ENCODE data around the gene POLA2.
"Not testable (repeated sequence)": the region's sequence is repeated elsewhere in the genome, so short reads cannot be mapped to it uniquely, and the experiment has no call there.

The POLA2 gene

GRCh38 chr11:65261591-65262380 lies at the start of gene POLA2:
TSS of gene POLA2 (plus strand) at chr11:65261962. CDS start at chr11:65262293, 331 bp downstream.
- DNase-seq (ENCODE audit: low read depth): peak; percentile 93

GRCh38 chr11:65212226-65212801 lies 49.4 kb upstream of the POLA2 start:
- no peak for DNase-seq (ENCODE audit: low read depth)

GRCh38 chr11:65213322-65214211 lies 48.2 kb upstream of the POLA2 start:
- no peak for DNase-seq (ENCODE audit: low read depth)

- no peak for DNase-seq (ENCODE audit: low read depth)
Observed at GRCh38 chr11:65214212-65214845, 47.4 kb upstream of the POLA2 start.

- DNase-seq (ENCODE audit: low read depth): no peak
Observed at GRCh38 chr11:65215441-65216076, 46.2 kb upstream of the POLA2 start.

- DNase-seq (ENCODE audit: low read depth): no peak
Observed at GRCh38 chr11:65216830-65217229, 44.9 kb upstream of the POLA2 start.

- DNase-seq (ENCODE audit: low read depth): no peak
Observed at GRCh38 chr11:65217441-65218423, 44.0 kb upstream of the POLA2 start.

GRCh38 chr11:65218446-65218845 lies 43.3 kb upstream of the POLA2 start:
- DNase-seq (ENCODE audit: low read depth): no peak

- DNase-seq (ENCODE audit: low read depth): no peak
Observed at GRCh38 chr11:65219930-65220213, 41.9 kb upstream of the POLA2 start.

- DNase-seq (ENCODE audit: low read depth): no peak
Observed at GRCh38 chr11:65221026-65221425, 40.7 kb upstream of the POLA2 start.

GRCh38 chr11:65223011-65223410 lies 38.8 kb upstream of the POLA2 start:
- DNase-seq (ENCODE audit: low read depth): no peak

GRCh38 chr11:65224930-65225278 lies 36.9 kb upstream of the POLA2 start:
- DNase-seq (ENCODE audit: low read depth): no peak

- DNase-seq (ENCODE audit: low read depth): no peak
Observed at GRCh38 chr11:65225279-65226102, 36.3 kb upstream of the POLA2 start.

GRCh38 chr11:65226103-65226442 lies 35.7 kb upstream of the POLA2 start:
- DNase-seq (ENCODE audit: low read depth): no peak

GRCh38 chr11:65227879-65228278 lies 33.9 kb upstream of the POLA2 start:
- no peak for DNase-seq (ENCODE audit: low read depth)

- DNase-seq (ENCODE audit: low read depth): no peak
Observed at GRCh38 chr11:65236194-65237059, 25.3 kb upstream of the POLA2 start.

- not testable (repeated sequence) for DNase-seq (ENCODE audit: low read depth)
Observed at GRCh38 chr11:65238302-65238701, 23.5 kb upstream of the POLA2 start.

GRCh38 chr11:65241134-65241533 lies 20.6 kb upstream of the POLA2 start:
- no peak for DNase-seq (ENCODE audit: low read depth)

- DNase-seq (ENCODE audit: low read depth): no peak
Observed at GRCh38 chr11:65241692-65242091, 20.1 kb upstream of the POLA2 start.
